Measurements from ENCODE around the gene PRRG2. TPM values are rescaled to one million over a fixed set of nuclear protein-coding genes. Genes with fewer than 3 reads are reported as not detected.

PRRG2 gene
- total RNA-seq, 1 donor from 2014 or later: 7.6 TPM

DNA sequence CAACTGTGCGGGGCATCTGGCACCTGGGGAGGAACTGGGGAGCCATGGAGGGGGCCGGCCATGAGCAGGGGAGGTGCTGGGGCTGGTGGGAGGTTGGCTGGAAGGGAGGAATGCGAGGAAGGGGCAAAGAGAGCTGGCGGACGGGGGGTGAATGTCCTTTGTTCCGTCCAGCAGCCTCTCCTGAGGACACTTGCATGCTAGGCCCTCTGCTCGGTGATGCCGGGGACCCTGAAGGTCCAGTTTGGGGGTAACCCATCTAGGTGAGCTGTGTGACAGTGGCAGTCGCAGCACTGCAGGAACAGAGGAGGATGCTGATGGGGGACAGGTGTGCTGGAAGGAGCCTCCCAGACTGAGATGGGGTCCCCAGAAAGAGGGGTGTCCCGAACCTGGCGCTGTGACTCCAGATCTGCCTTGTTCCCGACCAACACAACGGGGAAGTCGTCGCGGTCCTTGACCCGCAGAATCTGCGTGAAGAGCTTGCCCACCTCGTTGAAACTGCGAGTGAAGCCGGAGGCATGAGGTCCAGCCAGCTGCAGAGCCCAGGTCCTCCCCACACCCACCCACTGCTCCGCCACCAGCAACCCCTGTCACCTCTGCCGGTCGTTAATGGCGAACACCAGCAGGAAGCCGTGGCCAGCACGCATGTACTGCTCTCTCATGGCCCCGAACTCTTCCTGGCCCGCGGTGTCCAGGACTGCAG, 55.3 kb downstream of the PRRG2 start:
- TF ChIP-seq, protein P1, sequence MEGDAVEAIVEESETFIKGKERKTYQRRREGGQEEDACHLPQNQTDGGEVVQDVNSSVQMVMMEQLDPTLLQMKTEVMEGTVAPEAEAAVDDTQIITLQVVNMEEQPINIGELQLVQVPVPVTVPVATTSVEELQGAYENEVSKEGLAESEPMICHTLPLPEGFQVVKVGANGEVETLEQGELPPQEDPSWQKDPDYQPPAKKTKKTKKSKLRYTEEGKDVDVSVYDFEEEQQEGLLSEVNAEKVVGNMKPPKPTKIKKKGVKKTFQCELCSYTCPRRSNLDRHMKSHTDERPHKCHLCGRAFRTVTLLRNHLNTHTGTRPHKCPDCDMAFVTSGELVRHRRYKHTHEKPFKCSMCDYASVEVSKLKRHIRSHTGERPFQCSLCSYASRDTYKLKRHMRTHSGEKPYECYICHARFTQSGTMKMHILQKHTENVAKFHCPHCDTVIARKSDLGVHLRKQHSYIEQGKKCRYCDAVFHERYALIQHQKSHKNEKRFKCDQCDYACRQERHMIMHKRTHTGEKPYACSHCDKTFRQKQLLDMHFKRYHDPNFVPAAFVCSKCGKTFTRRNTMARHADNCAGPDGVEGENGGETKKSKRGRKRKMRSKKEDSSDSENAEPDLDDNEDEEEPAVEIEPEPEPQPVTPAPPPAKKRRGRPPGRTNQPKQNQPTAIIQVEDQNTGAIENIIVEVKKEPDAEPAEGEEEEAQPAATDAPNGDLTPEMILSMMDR (IDR thresholded peaks at IDR 0.05): no peak
- Histone ChIP-seq H3K36me3 (peaks cover 18% of the 10 kb centered on the region), H3K27me3 (ENCODE audit: low read depth) (no peaks in the 10 kb centered on the region)

DNA sequence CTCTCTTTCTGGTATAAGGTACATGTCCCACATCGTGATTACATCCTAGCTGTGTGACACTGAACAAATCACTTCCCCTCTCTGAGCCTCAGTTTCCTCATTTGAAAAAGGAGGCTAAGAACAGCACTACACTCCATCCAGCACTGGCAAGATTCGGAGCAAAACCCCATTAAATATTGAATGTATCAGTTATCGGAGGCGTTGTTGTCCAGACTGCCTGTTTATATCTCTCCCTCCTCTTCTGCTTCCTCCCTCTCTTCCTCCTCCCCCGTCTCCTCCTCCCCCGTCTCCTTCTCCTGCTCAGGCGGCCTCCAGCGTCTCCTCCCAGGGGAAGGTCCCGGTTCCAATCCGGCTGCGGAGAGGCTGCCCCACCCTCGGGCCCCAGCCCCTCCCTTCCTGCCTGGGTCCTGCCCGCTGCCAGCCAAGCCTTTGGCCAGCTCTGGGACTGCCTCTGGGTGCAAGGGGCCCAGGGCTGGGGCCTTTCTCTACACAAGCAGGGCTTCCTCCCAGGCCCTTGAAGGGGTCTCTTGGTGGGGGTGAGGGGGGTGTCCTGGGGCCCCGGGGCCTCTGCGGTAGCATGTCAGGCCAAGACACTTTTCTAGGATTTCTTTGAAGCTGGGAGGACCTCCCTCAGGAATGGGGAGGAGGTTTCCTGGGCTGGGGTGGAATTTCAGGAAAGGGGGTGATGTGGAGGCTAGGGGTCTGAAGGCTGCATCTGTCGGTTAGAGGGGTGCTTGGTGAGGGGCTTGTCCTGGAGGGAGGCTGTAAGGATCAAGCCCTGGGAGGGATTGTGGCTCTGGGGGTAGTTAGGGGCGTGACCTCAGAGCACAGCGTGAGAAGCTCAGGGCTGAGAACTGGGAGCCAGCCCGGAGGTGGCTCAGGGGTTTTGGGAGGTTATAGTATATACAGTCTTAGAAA, 57.0 kb downstream of the PRRG2 start:
- H3K4me3 ChIP-seq: peak overlapping the region; percentile 94
- H3K27ac ChIP-seq: peak overlapping the region; percentile 99
- H3K27me3 ChIP-seq (ENCODE audit: low read depth): no peaks in the 10 kb centered on the region
- H3K36me3 ChIP-seq: peaks cover 18% of the 10 kb centered on the region
- DNase-seq (peak; percentile 87), ATAC-seq (peak; percentile 0 to 20)
- intact Hi-C loops (cut with DNase I): no loop called here
- no peaks in the 10 kb centered on the region for H3K9me3 ChIP-seq
- peaks cover 46% of the 10 kb centered on the region for H3K4me1 ChIP-seq
- TF ChIP-seq, protein P1 (IDR thresholded peaks at IDR 0.05): no peak

More for the DNA sequence above, 55.3 kb downstream of the PRRG2 start:
- H3K4me1 ChIP-seq: peaks cover 39% of the 10 kb centered on the region
- DNase-seq (no peak), ATAC-seq (no peak)
- H3K9me3 ChIP-seq: no peaks in the 10 kb centered on the region
- no peak overlapping the region for H3K4me3 ChIP-seq
- intact Hi-C loops (cut with DNase I): no loop called here
- peak overlapping the region; percentile 65 for H3K27ac ChIP-seq

DNA sequence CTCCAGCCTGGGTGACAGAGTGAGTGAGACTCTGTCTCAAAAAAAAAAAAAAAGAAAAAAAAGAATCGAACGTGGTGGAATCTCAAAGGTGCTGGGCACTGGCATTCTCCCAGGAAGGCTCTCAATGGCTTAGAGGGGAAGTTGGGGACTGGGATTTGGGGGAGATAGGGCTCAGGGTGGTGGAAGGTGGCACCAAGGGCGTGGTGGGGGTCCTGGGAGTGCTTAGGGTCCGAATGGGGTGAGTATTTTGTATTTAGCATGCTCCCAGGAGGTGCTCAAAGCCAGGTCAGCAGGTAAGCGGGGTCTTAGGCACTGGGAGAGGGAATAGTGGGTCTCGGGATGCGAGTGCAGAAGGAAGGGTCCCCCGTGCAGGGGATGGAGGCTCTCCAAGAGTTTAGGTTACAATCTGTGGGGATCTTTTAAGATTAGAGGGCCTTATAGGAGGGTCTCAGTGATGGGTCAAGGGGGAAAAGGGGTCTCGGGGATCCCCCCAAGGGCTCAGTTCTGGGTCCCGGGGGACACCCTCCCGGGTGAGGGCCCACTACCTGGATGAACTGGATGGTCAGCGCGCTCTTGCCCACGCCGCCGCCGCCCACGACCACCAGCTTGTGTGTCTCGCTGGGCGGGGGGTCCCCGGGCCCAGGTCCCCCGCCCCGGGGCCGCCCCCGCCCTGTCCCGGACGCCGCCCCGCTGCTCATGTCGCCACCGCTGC, 58.4 kb downstream of the PRRG2 start:
- TF ChIP-seq, protein P1 (IDR thresholded peaks at IDR 0.05): no peak
- intact Hi-C loops (cut with DNase I): no loop called here
- peak overlapping the region; percentile 94 for H3K4me3 ChIP-seq
- H3K9me3 ChIP-seq: no peaks in the 10 kb centered on the region
- H3K4me1 ChIP-seq: peaks cover 61% of the 10 kb centered on the region
- H3K36me3 ChIP-seq: peaks cover 18% of the 10 kb centered on the region
- DNase-seq (no peak), ATAC-seq (no peak)
- no peaks in the 10 kb centered on the region for H3K27me3 ChIP-seq (ENCODE audit: low read depth)
- peak overlapping the region; percentile 99 for H3K27ac ChIP-seq

DNA sequence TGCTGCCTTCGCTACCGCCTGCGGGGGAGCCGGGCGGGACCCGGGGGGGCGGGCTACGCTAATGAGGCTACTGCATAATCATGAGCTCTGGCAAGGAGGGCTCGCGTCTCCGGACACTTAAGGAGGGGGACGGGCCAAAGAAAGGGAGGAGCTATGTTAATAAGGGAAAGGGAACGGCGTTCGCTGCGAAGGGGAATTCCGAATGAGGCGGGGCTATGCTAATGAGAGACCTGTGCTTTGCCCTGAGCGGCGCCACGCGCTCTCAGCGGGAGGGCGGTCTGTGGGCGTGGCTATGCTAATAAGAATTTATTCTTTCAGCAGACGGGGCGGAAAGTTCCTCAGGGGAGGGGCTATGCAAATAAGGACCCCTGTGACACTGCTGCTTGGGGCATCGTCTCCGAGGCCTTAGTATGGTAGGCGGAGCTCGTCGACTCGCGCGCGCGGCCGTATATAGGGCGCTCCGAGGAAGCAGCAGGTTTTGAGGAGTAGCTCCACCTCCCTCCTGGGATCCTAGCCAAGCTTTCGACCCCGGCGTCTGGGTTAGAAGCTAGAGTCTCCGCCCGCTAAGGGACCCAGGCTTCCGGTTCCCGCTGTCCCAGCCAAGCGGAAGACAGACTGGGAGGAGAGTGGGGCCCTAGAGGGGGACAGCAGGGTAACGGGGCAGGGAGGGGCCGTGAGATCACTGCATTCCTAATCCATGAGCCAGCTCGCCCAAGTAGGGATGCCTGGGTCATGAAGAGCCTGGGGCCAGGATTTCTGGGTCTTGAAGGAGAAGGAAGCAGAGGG, 59.2 kb downstream of the PRRG2 start, which contains the start of gene RRAS:
TSS of gene RRAS (minus strand) at position 31 of the 786 bp plus-strand sequence. CDS start 45 bp downstream, outside the sequence.
- intact Hi-C loops (cut with DNase I): no loop called here
- Histone ChIP-seq H3K36me3 (peaks cover 17% of the 10 kb centered on the region), H3K27me3 (ENCODE audit: low read depth) (no peaks in the 10 kb centered on the region), H3K27ac (peak within 1 kb of the TSS; percentile 99), H3K4me3 (peak within 1 kb of the TSS; percentile 94), H3K4me1 (peaks cover 62% of the 10 kb centered on the region), H3K9me3 (no peaks in the 10 kb centered on the region)
- peak; percentile 100 for DNase-seq
- peak; percentile 79 to 86 for ATAC-seq
- TF ChIP-seq, protein P1 (IDR thresholded peaks at IDR 0.05): no peak

Other genes starting within 250 kb of the PRRG2 start
- 175 TPM for gene CD37, start 245.9 kb upstream of the PRRG2 start, total RNA-seq
- 36.2 TPM for gene TEAD2, start 218.9 kb upstream of the PRRG2 start, total RNA-seq
- gene DKKL1, start 217.4 kb upstream of the PRRG2 start, total RNA-seq: 0.92 TPM
- 3.1 TPM for gene KASH5, start 193.1 kb upstream of the PRRG2 start, total RNA-seq
- gene PTH2, start 157.9 kb upstream of the PRRG2 start, total RNA-seq: not detected
- gene GFY, start 155.9 kb upstream of the PRRG2 start, total RNA-seq: not detected
- 0.56 TPM for gene SLC17A7, start 139.8 kb upstream of the PRRG2 start, total RNA-seq
- gene PIH1D1, start 129.5 kb upstream of the PRRG2 start, total RNA-seq: 63.2 TPM
- gene ALDH16A1, start 128.1 kb upstream of the PRRG2 start, total RNA-seq: 33.7 TPM
- gene FLT3LG, start 107.1 kb upstream of the PRRG2 start, total RNA-seq: 12.8 TPM
- gene RPL13A, start 93.7 kb upstream of the PRRG2 start, total RNA-seq: 1,820 TPM
- gene RPS11, start 84.9 kb upstream of the PRRG2 start, total RNA-seq: 1,649 TPM
- gene FCGRT, start 68.7 kb upstream of the PRRG2 start, total RNA-seq: 385 TPM
- gene RCN3, start 53.3 kb upstream of the PRRG2 start, total RNA-seq: 28.1 TPM
- gene NOSIP, start 760 bp upstream of the PRRG2 start, total RNA-seq: 47.2 TPM
- 32.0 TPM for gene PRR12, start 9.9 kb downstream of the PRRG2 start, total RNA-seq
- gene RRAS, start 58.8 kb downstream of the PRRG2 start, total RNA-seq: 114 TPM
- gene SCAF1, start 60.9 kb downstream of the PRRG2 start, total RNA-seq: 59.4 TPM
- 99.8 TPM for gene IRF3, start 84.5 kb downstream of the PRRG2 start, total RNA-seq
- gene BCL2L12, start 84.6 kb downstream of the PRRG2 start, total RNA-seq: 17.0 TPM
- gene PRMT1, start 96.0 kb downstream of the PRRG2 start, total RNA-seq: 88.3 TPM
- 2.1 TPM for gene ADM5, start 108.3 kb downstream of the PRRG2 start, total RNA-seq
- gene CPT1C, start 109.8 kb downstream of the PRRG2 start, total RNA-seq: 3.8 TPM
- 1.2 TPM for gene TSKS, start 182.0 kb downstream of the PRRG2 start, total RNA-seq
- gene AP2A1, start 185.7 kb downstream of the PRRG2 start, total RNA-seq: 67.6 TPM
- gene FUZ, start 232.0 kb downstream of the PRRG2 start, total RNA-seq: 24.0 TPM
- 65.8 TPM for gene MED25, start 237.0 kb downstream of the PRRG2 start, total RNA-seq

Data from lower lobe of right lung (tissue), 2 donors.